ENCODE data around the gene TFB1M. TPM values are rescaled to one million over a fixed set of nuclear protein-coding genes. Genes with fewer than 3 reads are reported as not detected.
A peak's percentile ranks its signal among the peaks of the same experiment; 100 is the strongest.

Gene TFB1M
- total RNA-seq, 1 donor: 18.8 TPM

DNA sequence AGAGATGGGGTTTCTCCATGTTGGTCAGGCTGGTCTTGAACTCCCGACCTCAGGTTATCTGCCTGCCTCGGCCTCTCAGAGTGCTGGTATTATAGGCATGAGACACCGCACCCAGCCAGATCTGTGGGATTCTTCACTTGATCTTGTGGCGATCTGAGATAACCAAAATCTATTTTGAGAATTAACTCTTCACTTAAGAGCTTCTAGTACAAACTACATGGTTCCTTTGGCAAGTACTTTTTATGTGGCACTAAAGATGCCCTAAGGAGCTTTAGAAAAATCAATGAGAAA lies 37.8 kb upstream of the TFB1M start:
- no peak for DNase-seq (ENCODE audit: insufficient read length, low spot score, missing footprints)
- Histone ChIP-seq H3K27ac (ENCODE audit: low read depth, low read length) (peak overlapping the region; percentile 64), H3K36me3 (ENCODE audit: insufficient read depth, low read length) (no peaks in the 10 kb centered on the region), H3K4me2 (ENCODE audit: insufficient read depth, low read length) (no peak overlapping the region), H3K4me3 (ENCODE audit: insufficient read depth, low read length) (no peak overlapping the region), H3K79me2 (ENCODE audit: insufficient read depth, low read length) (no peaks in the 10 kb centered on the region), H2AFZ (ENCODE audit: low read length) (no peak overlapping the region), H3K4me1 (ENCODE audit: insufficient read depth, low read length) (peaks cover 15% of the 10 kb centered on the region), H3K27me3 (ENCODE audit: insufficient read depth, low read length) (no peaks in the 10 kb centered on the region), H3K9me3 (ENCODE audit: low read depth, low read length) (peaks cover 5% of the 10 kb centered on the region), H4K20me1 (ENCODE audit: insufficient read depth, low read length) (no peaks in the 10 kb centered on the region)
- TF ChIP-seq CTCF (IDR thresholded peaks at IDR 0.05; ENCODE audit: extremely low read depth, low read depth, low read length): no peak

GRCh38 chr6:155351273-155352129 lies 37.2 kb upstream of the TFB1M start:
- TF ChIP-seq CTCF (IDR thresholded peaks at IDR 0.05; ENCODE audit: extremely low read depth, low read depth, low read length): no peak
- no peak overlapping the region for H2AFZ ChIP-seq (ENCODE audit: low read length)
- no peak overlapping the region for H3K4me3 ChIP-seq (ENCODE audit: insufficient read depth, low read length)
- no peaks in the 10 kb centered on the region for H3K27me3 ChIP-seq (ENCODE audit: insufficient read depth, low read length)
- peaks cover 15% of the 10 kb centered on the region for H3K4me1 ChIP-seq (ENCODE audit: insufficient read depth, low read length)
- no peaks in the 10 kb centered on the region for H4K20me1 ChIP-seq (ENCODE audit: insufficient read depth, low read length)
- H3K4me2 ChIP-seq (ENCODE audit: insufficient read depth, low read length): no peak overlapping the region
- H3K9me3 ChIP-seq (ENCODE audit: low read depth, low read length): peaks cover 5% of the 10 kb centered on the region
- H3K27ac ChIP-seq (ENCODE audit: low read depth, low read length): no peak overlapping the region
- no peaks in the 10 kb centered on the region for H3K79me2 ChIP-seq (ENCODE audit: insufficient read depth, low read length)
- H3K36me3 ChIP-seq (ENCODE audit: insufficient read depth, low read length): no peaks in the 10 kb centered on the region
- DNase-seq (ENCODE audit: insufficient read length, low spot score, missing footprints): no peak

DNA sequence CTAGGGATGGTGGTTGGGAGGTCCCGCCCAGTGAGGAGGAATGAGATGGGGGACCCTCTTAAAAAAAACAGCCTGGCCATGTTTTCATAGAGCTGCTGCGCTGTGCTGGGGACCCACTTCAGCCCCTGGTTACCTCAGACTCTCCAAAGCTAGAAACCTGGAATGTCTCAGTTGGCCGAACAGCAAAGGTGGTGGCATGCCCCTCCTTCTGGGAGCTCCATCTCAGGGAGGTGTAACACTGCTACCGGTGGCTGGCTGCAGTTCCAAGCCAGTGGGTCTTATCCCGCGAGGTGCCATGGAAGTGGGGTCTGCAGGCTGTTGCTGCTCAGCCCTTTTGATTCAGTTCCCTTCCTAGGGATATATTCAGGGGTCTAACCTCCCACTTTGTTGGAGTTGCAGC lies 35.7 kb upstream of the TFB1M start:
- H3K4me3 ChIP-seq (ENCODE audit: insufficient read depth, low read length): no peak overlapping the region
- H3K27me3 ChIP-seq (ENCODE audit: insufficient read depth, low read length): no peaks in the 10 kb centered on the region
- no peaks in the 10 kb centered on the region for H3K79me2 ChIP-seq (ENCODE audit: insufficient read depth, low read length)
- no peak overlapping the region for H3K27ac ChIP-seq (ENCODE audit: low read depth, low read length)
- no peak for TF ChIP-seq CTCF (IDR thresholded peaks at IDR 0.05; ENCODE audit: extremely low read depth, low read depth, low read length)
- no peaks in the 10 kb centered on the region for H4K20me1 ChIP-seq (ENCODE audit: insufficient read depth, low read length)
- no peaks in the 10 kb centered on the region for H3K36me3 ChIP-seq (ENCODE audit: insufficient read depth, low read length)
- no peak overlapping the region for H3K4me2 ChIP-seq (ENCODE audit: insufficient read depth, low read length)
- H2AFZ ChIP-seq (ENCODE audit: low read length): no peak overlapping the region
- peaks cover 15% of the 10 kb centered on the region for H3K4me1 ChIP-seq (ENCODE audit: insufficient read depth, low read length)
- no peak for DNase-seq (ENCODE audit: insufficient read length, low spot score, missing footprints)
- peaks cover 5% of the 10 kb centered on the region for H3K9me3 ChIP-seq (ENCODE audit: low read depth, low read length)

DNA sequence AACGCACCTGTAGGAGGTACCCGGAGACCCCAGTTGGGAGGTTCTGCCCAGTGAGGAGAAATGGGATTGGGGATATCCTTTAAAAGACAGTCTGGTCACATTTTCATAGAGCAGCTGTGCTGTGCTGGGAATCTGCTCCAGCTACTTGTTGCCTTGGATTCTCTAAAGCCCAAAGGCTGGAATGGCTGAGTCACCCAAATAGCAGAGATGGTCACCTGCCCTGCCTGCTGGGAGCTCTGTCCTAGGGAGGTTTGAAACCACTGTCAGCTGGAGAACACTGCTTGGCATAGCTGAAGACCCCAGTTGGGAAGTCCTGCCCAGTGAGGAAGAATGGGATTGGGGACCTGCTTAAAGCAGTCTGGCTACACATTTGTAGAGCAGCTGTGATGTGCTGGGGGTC lies 34.8 kb upstream of the TFB1M start:
- Histone ChIP-seq H3K27me3 (ENCODE audit: insufficient read depth, low read length) (no peaks in the 10 kb centered on the region), H3K36me3 (ENCODE audit: insufficient read depth, low read length) (no peaks in the 10 kb centered on the region), H3K9me3 (ENCODE audit: low read depth, low read length) (no peaks in the 10 kb centered on the region), H3K79me2 (ENCODE audit: insufficient read depth, low read length) (no peaks in the 10 kb centered on the region), H3K27ac (ENCODE audit: low read depth, low read length) (no peak overlapping the region), H2AFZ (ENCODE audit: low read length) (peak overlapping the region; percentile 32), H3K4me3 (ENCODE audit: insufficient read depth, low read length) (no peak overlapping the region), H3K4me1 (ENCODE audit: insufficient read depth, low read length) (peaks cover 15% of the 10 kb centered on the region), H3K4me2 (ENCODE audit: insufficient read depth, low read length) (no peak overlapping the region), H4K20me1 (ENCODE audit: insufficient read depth, low read length) (no peaks in the 10 kb centered on the region)
- no peak for TF ChIP-seq CTCF (IDR thresholded peaks at IDR 0.05; ENCODE audit: extremely low read depth, low read depth, low read length)
- DNase-seq (ENCODE audit: insufficient read length, low spot score, missing footprints): no peak
